MM.1S (cell line): ENCODE results near the gene CNNM2.

Source experiments
- DNase-seq: peaks from one replicate; pipeline ENCODE4 v3.0.0-alpha.2; 2015
- H2AFZ ChIP-seq: fragments of 300-600 bp; sonication (generic); 2 replicates; pipeline ENCODE4 v1.6.0; 2016; ENCODE audit warnings: antibody characterized with exemption, low read length
- H3F3A ChIP-seq: fragments of 300-600 bp; sonication (generic); 2 replicates; pipeline ENCODE4 v1.6.1; 2016; ENCODE audit warnings: mild to moderate bottlenecking, antibody characterized with exemption, low read length, moderate library complexity, mixed read lengths; ENCODE audit not compliant: insufficient read depth
- H3K27ac ChIP-seq: fragments of 300-600 bp; sonication (generic); 2 replicates; pipeline ENCODE4 v1.5.1; 2016; ENCODE audit warnings: mild to moderate bottlenecking, low read length
- H3K27me3 ChIP-seq: fragments of 300-600 bp; sonication (generic); replicated peaks from 2 replicates; pipeline ENCODE4 v1.6.0; 2016; ENCODE audit warnings: low read length; ENCODE audit not compliant: insufficient read depth
- H3K36me3 ChIP-seq: fragments of 300-600 bp; sonication (generic); replicated peaks from 2 replicates; pipeline ENCODE4 v1.6.1; 2016; ENCODE audit warnings: mild to moderate bottlenecking, low read length, mixed read lengths; ENCODE audit not compliant: insufficient read depth
- H3K4me1 ChIP-seq: fragments of 300-600 bp; sonication (generic); 2 replicates; pipeline ENCODE4 v1.6.1; 2016; ENCODE audit warnings: low read length, mixed read lengths
- H3K4me2 ChIP-seq: fragments of 300-600 bp; sonication (generic); 2 replicates; pipeline ENCODE4 v1.6.0; 2016; ENCODE audit warnings: low read depth, low read length
- H3K4me3 ChIP-seq: fragments of 300-600 bp; sonication (generic); 2 replicates; pipeline ENCODE4 v1.5.1; 2016; ENCODE audit warnings: low read length, mixed read lengths
- H3K79me2 ChIP-seq: fragments of 300-600 bp; sonication (generic); 2 replicates; pipeline ENCODE4 v1.6.1; 2016; ENCODE audit warnings: mixed run types, low read length, mixed read lengths
- H3K9ac ChIP-seq: fragments of 300-600 bp; sonication (generic); 2 replicates; pipeline ENCODE4 v1.6.1; 2016; ENCODE audit warnings: low read length, mixed read lengths
- H3K9me2 ChIP-seq: fragments of 300-600 bp; sonication (generic); replicated peaks from 2 replicates; pipeline ENCODE4 v1.6.1; 2016; ENCODE audit warnings: mild to moderate bottlenecking, low read length, mixed read lengths; ENCODE audit not compliant: insufficient read depth
- H3K9me3 ChIP-seq: fragments of 300-600 bp; sonication (generic); replicated peaks from 2 replicates; pipeline ENCODE4 v1.6.1; 2016; ENCODE audit warnings: mild to moderate bottlenecking, low read length, mixed read lengths; ENCODE audit not compliant: insufficient read depth
- H4K20me1 ChIP-seq: fragments of 300-600 bp; sonication (generic); 2 replicates; pipeline ENCODE4 v1.6.1; 2016; ENCODE audit warnings: mild to moderate bottlenecking, low read length, moderate library complexity, mixed read lengths; ENCODE audit not compliant: insufficient read depth
- EZH2 ChIP-seq: fragments of 300-600 bp; sonication (generic); optimal IDR thresholded peaks from 2 replicates; pipeline ENCODE3; 2017; ENCODE audit warnings: low read depth, mild to moderate bottlenecking, antibody characterized with exemption, low read length, mixed read lengths
- EZH2phosphoT487 ChIP-seq: fragments of 300-600 bp; sonication (generic); IDR thresholded peaks from 2 replicates; pipeline ENCODE4 v1.6.1; 2018; ENCODE audit warnings: antibody characterized with exemption, low read length
- TF ChIP-seq, protein P1 (sequence below): fragments of 300-600 bp; sonication (generic); IDR thresholded peaks from 2 replicates; pipeline ENCODE4 v1.5.1; 2016; ENCODE audit warnings: antibody characterized with exemption, low read length, mixed read lengths

CNNM2 gene

GRCh38 chr10:103013416-103013815 lies 95.3 kb downstream of the CNNM2 start:
- H3K4me2 ChIP-seq: no peak overlapping the region
- TF ChIP-seq EZH2 (no peak), EZH2phosphoT487 (no peak)
- TF ChIP-seq, protein P1, sequence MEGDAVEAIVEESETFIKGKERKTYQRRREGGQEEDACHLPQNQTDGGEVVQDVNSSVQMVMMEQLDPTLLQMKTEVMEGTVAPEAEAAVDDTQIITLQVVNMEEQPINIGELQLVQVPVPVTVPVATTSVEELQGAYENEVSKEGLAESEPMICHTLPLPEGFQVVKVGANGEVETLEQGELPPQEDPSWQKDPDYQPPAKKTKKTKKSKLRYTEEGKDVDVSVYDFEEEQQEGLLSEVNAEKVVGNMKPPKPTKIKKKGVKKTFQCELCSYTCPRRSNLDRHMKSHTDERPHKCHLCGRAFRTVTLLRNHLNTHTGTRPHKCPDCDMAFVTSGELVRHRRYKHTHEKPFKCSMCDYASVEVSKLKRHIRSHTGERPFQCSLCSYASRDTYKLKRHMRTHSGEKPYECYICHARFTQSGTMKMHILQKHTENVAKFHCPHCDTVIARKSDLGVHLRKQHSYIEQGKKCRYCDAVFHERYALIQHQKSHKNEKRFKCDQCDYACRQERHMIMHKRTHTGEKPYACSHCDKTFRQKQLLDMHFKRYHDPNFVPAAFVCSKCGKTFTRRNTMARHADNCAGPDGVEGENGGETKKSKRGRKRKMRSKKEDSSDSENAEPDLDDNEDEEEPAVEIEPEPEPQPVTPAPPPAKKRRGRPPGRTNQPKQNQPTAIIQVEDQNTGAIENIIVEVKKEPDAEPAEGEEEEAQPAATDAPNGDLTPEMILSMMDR: no peak
- H3K27me3 ChIP-seq: no peaks in the 10 kb centered on the region
- H4K20me1 ChIP-seq: no peaks in the 10 kb centered on the region
- H3K4me1 ChIP-seq: no peaks in the 10 kb centered on the region
- no peaks in the 10 kb centered on the region for H3K36me3 ChIP-seq
- no peaks in the 10 kb centered on the region for H3K9me3 ChIP-seq
- H3K9ac ChIP-seq: no peak overlapping the region
- no peak overlapping the region for H3K4me3 ChIP-seq
- no peak overlapping the region for H3K27ac ChIP-seq
- H3K9me2 ChIP-seq: no peaks in the 10 kb centered on the region
- H2AFZ ChIP-seq: no peak overlapping the region
- no peaks in the 10 kb centered on the region for H3K79me2 ChIP-seq
- no peak for DNase-seq
- H3F3A ChIP-seq: no peaks in the 10 kb centered on the region

DNA sequence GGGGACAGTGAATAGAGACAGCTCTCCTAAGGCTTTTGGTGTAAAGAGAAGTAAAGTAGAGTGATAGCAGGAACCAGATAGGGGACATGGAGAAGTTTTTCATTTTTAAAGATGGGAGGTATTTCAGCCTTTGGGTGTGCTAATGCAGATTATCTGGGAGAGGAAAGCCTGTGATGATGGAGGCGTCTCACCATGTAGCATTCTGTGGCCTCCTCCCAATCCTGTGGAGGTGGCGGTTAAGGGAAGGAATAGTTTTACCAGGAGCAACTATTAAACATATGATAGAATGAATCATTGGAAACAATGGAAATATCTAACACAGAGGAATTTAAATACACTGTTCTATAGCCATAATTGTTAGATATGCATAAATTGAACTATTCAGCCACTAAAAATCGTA lies 101.3 kb downstream of the CNNM2 start:
- H3K27ac ChIP-seq: no peak overlapping the region
- H3K9me2 ChIP-seq: no peaks in the 10 kb centered on the region
- no peaks in the 10 kb centered on the region for H3K27me3 ChIP-seq
- H3K9ac ChIP-seq: no peak overlapping the region
- no peak for DNase-seq
- H3K4me2 ChIP-seq: no peak overlapping the region
- H3K79me2 ChIP-seq: no peaks in the 10 kb centered on the region
- no peak overlapping the region for H2AFZ ChIP-seq
- no peaks in the 10 kb centered on the region for H3K36me3 ChIP-seq
- H4K20me1 ChIP-seq: no peaks in the 10 kb centered on the region
- no peak overlapping the region for H3K4me3 ChIP-seq
- H3K9me3 ChIP-seq: no peaks in the 10 kb centered on the region
- no peaks in the 10 kb centered on the region for H3F3A ChIP-seq
- TF ChIP-seq EZH2phosphoT487 (no peak), EZH2 (no peak)
- TF ChIP-seq, protein P1: no peak
- H3K4me1 ChIP-seq: no peaks in the 10 kb centered on the region

DNA sequence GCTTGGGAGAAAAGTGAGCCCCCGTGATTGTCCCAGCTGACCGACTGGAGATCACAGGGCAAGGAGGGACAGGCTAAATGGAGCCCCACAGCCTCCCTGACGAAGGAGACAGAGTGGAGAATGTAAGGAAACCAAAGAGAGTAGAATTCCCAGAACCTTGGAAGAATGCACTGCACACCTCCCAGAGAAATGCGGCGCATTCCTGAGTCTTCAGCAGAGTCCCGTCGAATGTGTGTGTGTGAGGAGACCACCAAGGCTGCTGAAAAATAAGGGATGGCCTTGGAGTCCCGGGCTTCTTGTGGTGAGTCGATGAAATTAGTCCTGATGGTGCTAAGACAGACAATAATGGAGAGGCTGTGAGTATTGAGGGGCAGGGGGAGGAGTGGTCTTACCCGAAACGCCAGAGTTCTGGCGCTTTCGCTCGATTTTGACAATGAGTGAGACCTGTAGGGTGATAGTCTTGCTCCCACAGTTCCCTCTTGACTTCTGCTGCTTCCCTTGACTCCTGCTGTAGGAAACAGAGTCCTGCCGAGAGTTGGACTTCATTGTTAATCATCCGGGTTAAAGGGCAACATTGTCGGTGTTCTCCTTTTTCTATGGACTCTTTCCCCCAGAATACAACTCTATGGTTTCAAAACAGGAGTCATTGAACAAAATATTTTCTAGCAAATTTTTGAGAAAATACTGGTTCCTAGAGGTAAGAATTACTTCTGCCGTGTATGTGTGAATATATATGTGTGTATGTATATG lies 103.2 kb downstream of the CNNM2 start:
- Histone ChIP-seq H3K4me1 (no peaks in the 10 kb centered on the region), H3K36me3 (no peaks in the 10 kb centered on the region), H3K4me3 (no peak overlapping the region), H4K20me1 (no peaks in the 10 kb centered on the region), H2AFZ (no peak overlapping the region), H3K9ac (no peak overlapping the region), H3K9me2 (no peaks in the 10 kb centered on the region), H3K27ac (no peak overlapping the region), H3F3A (no peaks in the 10 kb centered on the region), H3K9me3 (no peaks in the 10 kb centered on the region), H3K4me2 (no peak overlapping the region), H3K79me2 (no peaks in the 10 kb centered on the region), H3K27me3 (no peaks in the 10 kb centered on the region)
- DNase-seq: no peak
- TF ChIP-seq EZH2phosphoT487: no peak
- no peak for TF ChIP-seq EZH2
- TF ChIP-seq, protein P1: no peak
